ENCODE results near the gene KLHDC8B. TPM values are rescaled to one million over a fixed set of nuclear protein-coding genes. Genes with fewer than 3 reads are reported as not detected.

The KLHDC8B gene
- total and polyA plus RNA-seq, 4 donors: 8.1 to 17.1 (median 9.4) TPM

GRCh38 chr3:49177073-49177472 is 5.7 kb downstream of the KLHDC8B start:
- Histone ChIP-seq H3K27ac (ENCODE audit: low read depth in 1 of 2, low read length in 2 of 2) (no peak overlapping the region), H3K9me3 (ENCODE audit: control insufficient read depth in 4 of 4, low read length in 3 of 4) (no peaks in the 10 kb centered on the region), H3K36me3 (ENCODE audit: control insufficient read depth in 4 of 4, insufficient read depth in 3 of 4, low read depth in 1 of 4, low read length in 3 of 4) (peaks cover 0 to 17% (median 0%) of the 10 kb centered on the region in 4 donors), H3K4me1 (ENCODE audit: control insufficient read depth in 4 of 4, insufficient read depth in 4 of 4, low read length in 3 of 4) (peaks cover 0 to 15% (median 7%) of the 10 kb centered on the region in 4 donors), H3K9ac (ENCODE audit: low read depth in 1 of 2, low read length in 2 of 2) (no peak overlapping the region), H3K4me3 (ENCODE audit: low read depth in 1 of 3, low read length in 3 of 3) (no peak overlapping the region), H3K27me3 (ENCODE audit: control insufficient read depth in 4 of 4, insufficient read depth in 4 of 4, low read length in 3 of 4) (no peaks in the 10 kb centered on the region)
- TF ChIP-seq JUND (IDR thresholded peaks at IDR 0.05) (no peak), FOXA1 (IDR thresholded peaks at IDR 0.05) (no peak), RXRA (IDR thresholded peaks at IDR 0.05) (no peak), FOXA2 (IDR thresholded peaks at IDR 0.05) (no peak), NR2F2 (IDR thresholded peaks at IDR 0.05) (no peak), MAX (IDR thresholded peaks at IDR 0.05) (no peak), YY1 (IDR thresholded peaks at IDR 0.05) (no peak), SP1 (IDR thresholded peaks at IDR 0.05) (no peak), HNF4A (conservative IDR thresholded peaks at IDR 0.05) (no peak), CTCF (IDR thresholded peaks at IDR 0.05; ENCODE audit: low read depth, low read length, missing input control) (no peak), RAD21 (IDR thresholded peaks at IDR 0.05) (no peak), TAF1 (conservative IDR thresholded peaks at IDR 0.05) (no peak), ZBTB33 (IDR thresholded peaks at IDR 0.05) (no peak)
- 89% methylated on average over 2 of the region's 2 CpGs for WGBS
- no peak for DNase-seq (ENCODE audit: low spot score)

GRCh38 chr3:49180116-49180515 is 8.7 kb downstream of the KLHDC8B start:
- H3K36me3 ChIP-seq (ENCODE audit: control insufficient read depth in 4 of 4, insufficient read depth in 3 of 4, low read depth in 1 of 4, low read length in 3 of 4): peaks cover 0 to 15% (median 0%) of the 10 kb centered on the region in 4 donors
- H3K9me3 ChIP-seq (ENCODE audit: control insufficient read depth in 4 of 4, low read length in 3 of 4): no peaks in the 10 kb centered on the region
- TF ChIP-seq REST (IDR thresholded peaks at IDR 0.05) (no peak), GABPA (IDR thresholded peaks at IDR 0.05 in 1 of 2, conservative IDR thresholded peaks at IDR 0.05 in 1 of 2) (no peak), SP1 (IDR thresholded peaks at IDR 0.05) (no peak), CTCF (IDR thresholded peaks at IDR 0.05; ENCODE audit: low read depth, low read length, missing input control) (no peak), ATF3 (IDR thresholded peaks at IDR 0.05) (no peak), FOXA2 (IDR thresholded peaks at IDR 0.05) (no peak), MAX (IDR thresholded peaks at IDR 0.05) (no peak), RXRA (IDR thresholded peaks at IDR 0.05) (no peak), JUND (IDR thresholded peaks at IDR 0.05) (no peak), RAD21 (IDR thresholded peaks at IDR 0.05) (no peak), ZBTB33 (IDR thresholded peaks at IDR 0.05) (no peak), YY1 (IDR thresholded peaks at IDR 0.05) (no peak), HNF4G (IDR thresholded peaks at IDR 0.05) (no peak), NR2F2 (IDR thresholded peaks at IDR 0.05) (no peak), TAF1 (conservative IDR thresholded peaks at IDR 0.05) (no peak), EGR1 (IDR thresholded peaks at IDR 0.05; ENCODE audit: low read depth in 2 of 2) (no peak)
- H3K27ac ChIP-seq (ENCODE audit: low read depth in 1 of 2, low read length in 2 of 2): no peak overlapping the region
- H3K4me1 ChIP-seq (ENCODE audit: control insufficient read depth in 4 of 4, insufficient read depth in 4 of 4, low read length in 3 of 4): no peaks in the 10 kb centered on the region
- H3K4me3 ChIP-seq (ENCODE audit: low read depth in 1 of 3, low read length in 3 of 3): no peak overlapping the region
- no peak overlapping the region for H3K9ac ChIP-seq (ENCODE audit: low read depth in 1 of 2, low read length in 2 of 2)
- DNase-seq (ENCODE audit: low spot score): no peak
- no peaks in the 10 kb centered on the region for H3K27me3 ChIP-seq (ENCODE audit: control insufficient read depth in 4 of 4, insufficient read depth in 4 of 4, low read length in 3 of 4)
